GM21576 (cell line): ENCODE results near the gene IPO11.
"Not testable (repeated sequence)": the region's sequence is repeated elsewhere in the genome, so short reads cannot be mapped to it uniquely, and the experiment has no call there.

ENCODE experiments used
- ATAC-seq: cut with Tn5 transposase; IDR thresholded peaks from one replicate; pipeline ENCODE4 v1.9.1; 2021; ENCODE audit warnings: mild to moderate bottlenecking, moderate library complexity; ENCODE audit not compliant: unreplicated experiment

IPO11 gene

GRCh38 chr5:62594364-62594984, 181.9 kb downstream of the IPO11 start:
- ATAC-seq = no peak

- ATAC-seq = no peak
These were observed 183.5 kb downstream of the IPO11 start for GRCh38 chr5:62596096-62596495.

DNA sequence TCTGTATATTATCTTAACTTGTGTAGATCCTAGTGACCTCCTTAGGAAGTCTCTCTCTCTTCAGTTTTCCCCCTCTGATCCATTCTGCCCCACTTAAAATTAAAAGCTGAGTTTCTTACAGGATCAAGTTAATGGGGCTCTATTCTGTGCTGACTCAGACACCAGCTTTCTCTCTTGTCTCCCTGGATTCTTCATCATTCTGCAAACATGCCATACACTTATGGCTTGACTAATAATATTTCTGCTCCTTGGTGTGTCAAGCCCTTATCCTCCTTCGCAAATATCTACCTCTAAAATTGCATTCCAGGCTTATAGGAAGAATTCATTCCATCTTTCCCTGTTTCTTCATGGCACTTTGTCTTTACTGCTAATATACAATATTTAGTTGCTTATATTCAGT, 184.1 kb downstream of the IPO11 start:
- ATAC-seq = no peak

DNA sequence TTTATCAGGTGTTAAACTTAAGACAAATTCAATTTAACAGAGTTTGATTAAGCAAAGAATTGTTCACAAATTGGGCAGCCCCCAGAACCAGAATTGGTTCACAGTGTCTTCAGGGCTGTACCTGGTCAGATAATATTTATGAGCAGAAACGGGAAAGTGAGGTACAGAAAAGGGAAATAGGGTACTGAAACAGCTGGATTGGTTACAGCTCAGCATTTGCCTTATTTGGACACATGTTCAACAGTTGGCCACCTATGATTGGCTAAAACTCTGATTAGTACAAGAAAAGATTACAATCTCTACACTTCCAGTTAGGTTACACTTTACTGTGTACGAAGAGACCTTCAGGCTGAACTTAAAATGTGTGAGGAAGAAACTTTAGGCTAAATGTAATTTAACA, 184.8 kb downstream of the IPO11 start:
- ATAC-seq = no peak

DNA sequence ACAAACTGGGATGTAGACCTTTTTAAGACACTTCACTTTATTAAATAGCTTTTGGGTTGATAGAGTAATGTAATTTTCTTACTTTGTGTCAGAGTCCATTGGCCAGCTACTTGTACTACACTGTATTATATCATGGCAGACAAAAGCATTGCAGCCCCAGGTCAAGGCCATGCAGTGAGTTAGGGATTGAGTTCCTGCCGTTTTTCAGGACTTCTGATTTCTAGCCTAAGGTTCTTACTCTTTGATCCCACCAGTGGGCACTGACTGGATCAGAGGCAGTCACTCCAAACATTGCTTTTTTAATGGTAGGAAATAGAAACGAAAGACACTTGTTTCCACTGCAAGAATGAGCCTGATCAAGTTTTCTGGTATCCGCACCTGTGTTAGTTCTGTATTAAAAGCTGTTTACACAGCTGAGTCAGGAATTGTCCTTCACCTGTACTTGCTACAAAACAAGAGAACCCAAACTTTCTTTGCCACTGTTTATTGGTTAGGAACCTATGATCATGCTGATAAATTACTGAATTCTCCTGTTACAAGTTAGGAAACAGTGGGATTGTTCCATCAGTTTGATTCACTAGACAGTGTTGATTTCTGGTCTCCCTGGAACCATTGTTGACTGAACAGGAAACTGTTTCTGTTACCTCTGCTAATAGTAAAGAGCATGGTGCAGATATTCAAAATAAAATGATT, 188.1 kb downstream of the IPO11 start:
- ATAC-seq = no peak

DNA sequence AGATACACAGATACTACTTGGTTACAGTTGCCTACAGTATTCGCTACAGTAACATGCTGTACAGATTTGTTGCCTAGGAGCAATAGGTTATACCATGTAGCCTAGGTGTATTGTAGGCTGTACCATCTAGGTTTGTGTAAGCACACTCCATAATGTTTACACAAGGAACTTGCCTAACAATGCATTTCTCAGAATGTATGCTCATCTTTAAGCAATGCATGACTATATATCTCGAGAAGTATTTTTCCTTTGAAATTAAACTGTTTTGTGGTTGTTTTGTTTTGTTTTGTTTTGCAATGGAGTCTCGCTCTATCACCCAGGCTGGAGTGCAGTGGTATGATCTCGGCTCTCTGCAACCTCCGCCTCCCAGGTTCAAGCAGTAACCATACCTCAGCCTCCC, 191.4 kb downstream of the IPO11 start:
- ATAC-seq = no peak

- ATAC-seq = no peak
These were observed 193.1 kb downstream of the IPO11 start for GRCh38 chr5:62605638-62606037.

GRCh38 chr5:62606878-62607277, 194.3 kb downstream of the IPO11 start:
- ATAC-seq = no peak

DNA sequence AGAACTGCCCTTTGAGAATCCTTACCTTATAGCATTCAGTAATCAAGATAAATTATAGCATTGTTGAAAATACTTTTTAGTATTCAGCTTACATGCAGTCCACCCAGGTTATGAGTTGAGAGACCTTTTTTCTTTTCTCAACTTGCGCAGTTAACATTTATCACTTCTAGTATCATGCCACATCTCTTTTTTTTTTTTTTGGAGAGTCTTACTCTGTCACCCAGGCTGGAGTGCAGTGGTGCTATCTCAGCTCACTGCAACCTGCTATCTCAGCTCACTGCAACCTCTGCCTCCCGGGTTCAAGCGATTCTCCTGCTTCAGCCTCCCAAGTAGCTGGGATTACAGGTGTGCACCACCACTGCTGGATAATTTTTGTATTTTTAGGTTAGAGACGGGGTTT, 195.1 kb downstream of the IPO11 start:
- no peak for ATAC-seq

DNA sequence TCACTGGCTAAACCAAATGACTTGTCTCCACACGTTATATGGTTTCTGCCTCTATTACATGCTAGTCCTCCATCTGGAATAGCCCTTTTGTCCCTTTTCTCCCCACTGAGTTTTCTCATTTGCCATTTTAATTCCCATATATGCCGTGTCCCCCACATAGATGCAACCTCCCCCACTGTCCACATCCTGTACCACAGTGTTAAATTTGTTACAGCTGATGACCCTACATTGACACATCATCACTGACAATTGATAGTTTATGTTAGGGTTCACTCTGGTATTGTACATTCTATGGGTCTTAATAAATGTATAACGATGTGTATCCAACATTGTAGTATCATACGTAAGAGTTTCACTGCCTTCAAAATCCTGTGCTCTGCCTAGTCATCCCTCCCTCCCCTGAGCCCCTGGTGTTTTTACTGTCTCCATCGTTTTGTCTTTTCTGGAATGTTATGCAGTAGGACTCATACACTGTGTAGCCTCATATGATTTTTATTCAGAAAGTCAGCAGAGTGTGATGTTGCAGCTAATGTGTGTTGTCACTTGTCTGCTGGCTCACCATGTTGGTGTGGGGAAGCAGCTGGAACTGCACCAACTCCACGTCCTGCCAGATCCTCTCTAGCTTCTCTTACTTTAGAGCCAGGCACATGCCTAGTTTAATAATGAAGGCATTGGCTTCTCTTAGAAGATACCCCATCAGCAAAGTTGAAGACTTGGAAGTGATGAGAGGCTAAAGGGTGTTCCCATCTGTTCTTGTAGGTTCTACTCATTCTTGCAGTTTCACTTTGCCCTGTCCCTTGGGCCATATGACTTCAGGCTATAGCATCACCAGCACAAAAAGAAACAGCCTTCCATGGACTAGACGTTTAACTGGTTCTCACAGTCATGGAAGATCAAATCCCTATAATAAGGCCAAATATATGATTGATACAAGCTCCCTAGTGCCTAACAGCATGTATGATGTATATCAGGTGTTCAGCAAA, 196.3 kb downstream of the IPO11 start:
- ATAC-seq = no peak

- no peak for ATAC-seq
These were observed 201.8 kb downstream of the IPO11 start for GRCh38 chr5:62614355-62614754.

GRCh38 chr5:62616615-62617277, 204.2 kb downstream of the IPO11 start:
- ATAC-seq = no peak

GRCh38 chr5:62617943-62618342, 205.4 kb downstream of the IPO11 start:
- ATAC-seq = no peak

- no peak for ATAC-seq
These were observed 208.2 kb downstream of the IPO11 start for GRCh38 chr5:62620761-62621160.

DNA sequence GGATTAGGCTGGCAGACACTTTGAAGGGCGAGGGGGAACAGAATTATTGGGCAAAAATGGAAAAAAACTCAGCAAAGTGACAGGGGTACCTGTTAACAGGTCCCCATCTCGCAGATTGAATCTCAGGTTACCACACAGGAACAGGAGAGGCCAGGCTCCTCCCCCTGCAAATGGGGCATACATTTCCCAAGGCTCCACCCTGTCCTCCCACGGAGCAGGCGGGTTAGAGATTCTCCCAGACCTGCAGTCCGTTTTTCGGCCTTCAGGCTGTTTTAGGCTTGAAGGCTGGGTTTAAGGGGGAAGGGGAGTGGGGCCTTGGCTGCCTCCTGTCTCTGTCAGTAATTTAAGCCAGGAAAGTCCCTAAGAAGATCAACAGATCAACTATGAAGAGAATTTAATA, 208.7 kb downstream of the IPO11 start:
- no peak for ATAC-seq

- ATAC-seq = no peak
These were observed 210.7 kb downstream of the IPO11 start for GRCh38 chr5:62623271-62623670.

- not testable (repeated sequence) for ATAC-seq
These were observed 211.9 kb downstream of the IPO11 start for GRCh38 chr5:62624436-62624835.

GRCh38 chr5:62626534-62626933, 214.0 kb downstream of the IPO11 start:
- ATAC-seq = no peak

DNA sequence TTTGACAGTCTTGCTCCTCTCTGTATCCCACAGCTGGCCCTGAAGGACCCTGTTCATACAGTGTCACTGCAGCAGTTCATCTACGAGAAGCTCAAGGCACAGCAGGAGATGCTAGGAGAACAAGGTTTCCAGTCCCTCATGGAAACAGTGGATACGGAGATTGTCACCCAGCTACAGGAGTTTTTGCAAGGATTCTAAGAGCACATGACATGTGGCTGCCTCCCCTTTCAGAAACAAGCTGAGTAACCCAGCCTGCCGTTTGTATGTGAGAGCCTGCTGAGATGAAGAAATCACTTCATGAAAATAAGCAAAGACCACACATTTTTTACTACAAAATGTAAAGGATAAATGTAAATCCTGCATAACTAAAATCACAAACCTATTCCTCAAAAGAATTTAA, 214.6 kb downstream of the IPO11 start:
- no peak for ATAC-seq

DNA sequence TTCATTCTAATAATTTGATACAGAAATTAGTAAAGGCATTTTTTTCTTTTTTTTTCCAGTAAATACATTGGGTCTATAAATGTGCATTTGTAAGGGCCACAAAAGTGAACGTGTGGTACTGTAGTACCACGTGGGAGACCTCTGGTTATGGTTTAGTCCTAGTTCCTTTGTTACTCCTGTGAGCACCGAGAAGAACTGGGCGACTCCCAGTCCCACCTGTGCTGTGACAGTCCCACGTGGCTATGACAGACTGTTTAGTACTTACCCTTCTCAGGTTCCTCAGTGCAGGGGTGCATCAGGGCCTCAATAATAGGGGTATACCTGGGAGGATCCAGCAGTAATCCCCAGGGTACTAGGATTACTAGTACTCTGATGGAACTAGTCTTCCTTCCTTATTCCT, 215.3 kb downstream of the IPO11 start:
- no peak for ATAC-seq

DNA sequence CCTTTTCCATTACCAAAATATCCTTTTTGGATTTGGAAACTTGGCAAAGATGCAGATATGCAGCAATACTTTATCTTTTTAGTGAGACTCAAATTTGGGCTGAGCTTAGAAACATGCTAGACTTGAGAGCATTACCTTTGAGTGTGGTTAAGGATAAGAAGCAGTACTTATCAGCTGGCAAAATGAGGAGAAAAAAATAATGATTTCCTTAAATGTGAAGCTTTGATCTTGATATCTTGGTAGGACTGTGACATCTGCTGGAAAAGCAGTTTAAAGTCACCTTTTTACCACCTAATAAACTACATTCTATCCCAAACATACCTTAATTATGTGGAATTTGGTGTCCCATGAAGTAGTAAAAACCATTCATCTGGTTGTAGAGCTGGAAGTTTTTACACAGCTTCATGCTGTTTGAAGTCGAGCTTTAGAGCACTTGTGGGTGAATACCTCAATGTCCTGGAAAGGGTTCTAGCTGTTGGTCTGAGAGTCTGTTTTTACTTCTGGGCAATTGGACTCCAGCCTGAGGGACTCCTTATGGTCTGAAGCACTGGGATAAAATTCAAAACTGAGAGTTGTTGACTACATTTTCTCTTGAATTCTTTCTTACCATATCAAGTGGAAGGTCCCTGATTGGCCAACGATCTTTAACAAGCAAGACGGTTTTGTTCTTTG, 219.5 kb downstream of the IPO11 start:
- no peak for ATAC-seq
